Uterus (tissue), 2 donors: ENCODE results near the gene POPDC2.

Experiments
- CTCF ChIP-seq, 4 experiments: fragments of 200-600 bp in 2 of 4; fragments of 450-650 bp in 2 of 4; sonication (generic) in 2 of 4; IDR thresholded peaks; one replicate each; pipeline ENCODE4 v1.5.1; 2016 to 2019; ENCODE audit warnings: antibody characterized with exemption in 4 of 4, mild to moderate bottlenecking in 2 of 4, moderate library complexity in 1 of 4
- POLR2A ChIP-seq, 2 donors: fragments of 450-650 bp; IDR thresholded peaks; one replicate each; pipeline ENCODE4 v1.6.1; 2016; ENCODE audit warnings: antibody characterized with exemption in 2 of 2, mild to moderate bottlenecking in 1 of 2, moderate library complexity in 1 of 2

- TF ChIP-seq POLR2A (IDR thresholded peaks at IDR 0.05) (no peak), CTCF (IDR thresholded peaks at IDR 0.05) (no peak)
Measured at GRCh38 chr3:119663885-119664284, 3.5 kb upstream of the POPDC2 start.
